HG03439 (cell line): ENCODE data around the gene TMEM131.
"Not testable (repeated sequence)": the region's sequence is repeated elsewhere in the genome, so short reads cannot be mapped to it uniquely, and the experiment has no call there.

Experiments
- ATAC-seq: cut with Tn5 transposase; IDR thresholded peaks from one replicate; pipeline ENCODE4 v1.9.1; 2021; ENCODE audit warnings: mild to moderate bottlenecking, moderate library complexity; ENCODE audit not compliant: unreplicated experiment

TMEM131 gene

GRCh38 chr2:97713296-97714083 lies 282.3 kb downstream of the TMEM131 start, which contains the start of gene ZAP70:
Gene ZAP70 (plus strand): TSS chr2:97713576. CDS start chr2:97724037, 10,461 bp downstream.
- ATAC-seq, result no peak

- no peak for ATAC-seq
Measured at GRCh38 chr2:97712693-97713295, 283.0 kb downstream of the TMEM131 start.

- ATAC-seq, result not testable (repeated sequence)
Measured at GRCh38 chr2:97712175-97712574, 283.6 kb downstream of the TMEM131 start.

- ATAC-seq, result no peak
Measured at GRCh38 chr2:97711394-97711711, 284.4 kb downstream of the TMEM131 start.

- ATAC-seq, result no peak
Measured at GRCh38 chr2:97708608-97709007, 287.1 kb downstream of the TMEM131 start.

- ATAC-seq, result no peak
Measured at GRCh38 chr2:97708048-97708380, 287.7 kb downstream of the TMEM131 start.

GRCh38 chr2:97707362-97708047 lies 288.2 kb downstream of the TMEM131 start:
- no peak for ATAC-seq

GRCh38 chr2:97706708-97707345 lies 288.9 kb downstream of the TMEM131 start:
- no peak for ATAC-seq
